Astrocyte of the spinal cord (primary cell): Measurements from ENCODE around the gene POLR2F.

Experiments
- DNase-seq: peaks from one replicate; pipeline ENCODE4 v3.0.0; 2011; ENCODE audit warnings: low read depth, low spot score
- H3K4me3 ChIP-seq: 2 replicates; pipeline ENCODE4 v1.5.1; 2011; ENCODE audit warnings: low read depth, mild to moderate bottlenecking, low read length, moderate library complexity
- CTCF ChIP-seq: IDR thresholded peaks from 2 replicates; pipeline ENCODE4 v1.5.1; 2012; ENCODE audit warnings: low read depth, mild to moderate bottlenecking, low read length, inconsistent platforms
- in situ Hi-C: cut with HindIII; loops from 2 replicates; pipeline ENCODE4 v1.10.0; 2017; ENCODE audit warnings: low sequenced_read_pairs

The POLR2F gene

GRCh38 chr22:37917874-37918548 is 35.5 kb upstream of the POLR2F start:
- no peak for DNase-seq
- H3K4me3 ChIP-seq: no peak overlapping the region
- in situ Hi-C loops: no loop called here
- TF ChIP-seq CTCF: no peak

- in situ Hi-C loops: no loop called here
- DNase-seq: no peak
- TF ChIP-seq CTCF: no peak
- no peak overlapping the region for H3K4me3 ChIP-seq
These were observed 34.8 kb upstream of the POLR2F start for GRCh38 chr22:37918580-37919270.

DNA sequence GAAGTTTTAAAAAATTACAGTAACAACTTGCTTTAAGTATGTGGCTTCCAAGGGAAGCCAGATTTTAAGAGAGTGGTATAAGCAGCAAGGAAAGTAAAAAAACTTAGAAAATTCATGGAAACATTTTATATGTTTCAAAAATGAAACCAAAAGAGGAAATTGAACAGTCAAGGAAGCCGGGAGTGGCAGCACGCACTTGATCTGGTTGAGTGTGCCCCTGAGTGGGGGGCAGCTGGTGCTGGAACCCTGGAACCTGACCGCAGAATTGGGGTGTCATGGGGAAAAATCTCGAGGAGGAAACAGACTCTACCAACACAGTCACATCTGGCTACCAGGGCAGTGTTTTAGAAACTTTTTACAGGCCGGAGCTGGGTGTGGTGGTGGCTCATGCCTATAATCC is 33.4 kb upstream of the POLR2F start:
- no peak overlapping the region for H3K4me3 ChIP-seq
- DNase-seq: no peak
- in situ Hi-C loops: no loop called here
- no peak for TF ChIP-seq CTCF

DNA sequence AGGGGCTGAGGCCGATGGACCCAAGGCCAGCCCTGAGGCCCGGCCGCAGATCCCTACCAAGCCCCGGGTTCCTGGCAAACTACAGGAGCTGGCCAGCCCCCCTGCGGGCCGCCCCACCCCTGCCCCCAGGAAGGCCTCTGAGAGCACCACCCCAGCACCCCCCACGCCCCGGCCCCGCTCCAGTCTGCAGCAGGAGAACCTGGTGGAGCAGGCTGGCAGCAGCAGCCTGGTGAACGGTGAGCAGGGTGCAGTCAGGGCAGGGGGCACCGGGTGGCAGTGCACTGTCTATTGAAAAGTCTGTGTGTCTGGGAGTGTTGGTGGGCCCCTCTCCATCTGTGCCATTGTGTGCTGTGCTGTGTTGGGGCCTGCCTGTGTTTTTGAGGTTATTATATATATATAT is 31.3 kb upstream of the POLR2F start:
- no peak for TF ChIP-seq CTCF
- H3K4me3 ChIP-seq: no peak overlapping the region
- DNase-seq: no peak
- in situ Hi-C loops: no loop called here

GRCh38 chr22:37923927-37924326 is 29.6 kb upstream of the POLR2F start:
- no peak overlapping the region for H3K4me3 ChIP-seq
- DNase-seq: no peak
- no peak for TF ChIP-seq CTCF
- in situ Hi-C loops: no loop called here

- TF ChIP-seq CTCF: no peak
- in situ Hi-C loops: no loop called here
- no peak overlapping the region for H3K4me3 ChIP-seq
- DNase-seq: no peak
These were observed 29.0 kb upstream of the POLR2F start for GRCh38 chr22:37924386-37925065.
